ENCODE measurements around the gene DRC3. TPM values are rescaled to one million over a fixed set of nuclear protein-coding genes. Genes with fewer than 3 reads are reported as not detected.
A peak's percentile ranks its signal among the peaks of the same experiment; 100 is the strongest.
"Not testable (repeated sequence)": the region's sequence is repeated elsewhere in the genome, so short reads cannot be mapped to it uniquely, and the experiment has no call there.

DRC3 gene
- total RNA-seq, 2 donors from 2014 or later: 2.0 to 2.6 TPM

GRCh38 chr17:17952691-17953090 is 20.0 kb upstream of the DRC3 start:
- no peaks in the 10 kb centered on the region for H3K27me3 ChIP-seq (ENCODE audit: control insufficient read depth, insufficient read depth, low read length, poor library complexity, severe bottlenecking)
- H3K4me3 ChIP-seq (ENCODE audit: low read length): no peak overlapping the region
- DNase-seq: peak; percentile 79
- peak; percentile 62 for TF ChIP-seq CTCF (conservative IDR thresholded peaks at IDR 0.05)
- 91% methylated on average over 3 of the region's 3 CpGs; no CpG with 5 or more reads in 1 of the 2 experiments for WGBS, 2 experiments (ENCODE audit: insufficient coverage in 1 of 2, insufficient read length in 1 of 2)
- no peak overlapping the region for H3K27ac Mint-ChIP-seq
- H3K4me1 Mint-ChIP-seq: peaks cover 3% of the 10 kb centered on the region
- peaks cover 3% of the 10 kb centered on the region for H3K36me3 ChIP-seq (ENCODE audit: control insufficient read depth, insufficient read depth, low read length)
- H3K4me1 ChIP-seq (ENCODE audit: control insufficient read depth, insufficient read depth, low read length): no peaks in the 10 kb centered on the region
- H3K27me3 Mint-ChIP-seq (ENCODE audit: insufficient read depth): no peaks in the 10 kb centered on the region
- H3K9me3 Mint-ChIP-seq: no peaks in the 10 kb centered on the region
- H3K9ac ChIP-seq (ENCODE audit: extremely low read depth, low read length, poor library complexity, severe bottlenecking): no peak overlapping the region
- no peak overlapping the region for H3K4me3 Mint-ChIP-seq
- H3K9me3 ChIP-seq (ENCODE audit: control insufficient read depth, low read length): no peaks in the 10 kb centered on the region
- H3K36me3 Mint-ChIP-seq (ENCODE audit: low read depth): peaks cover 8% of the 10 kb centered on the region
- no peak overlapping the region for H3K27ac ChIP-seq (ENCODE audit: low read depth, low read length)

- H3K27ac ChIP-seq (ENCODE audit: low read depth, low read length): no peak overlapping the region
- H3K9me3 Mint-ChIP-seq: no peaks in the 10 kb centered on the region
- peaks cover 15% of the 10 kb centered on the region for H3K4me1 Mint-ChIP-seq
- no peak overlapping the region for H3K4me3 Mint-ChIP-seq
- H3K9me3 ChIP-seq (ENCODE audit: control insufficient read depth, low read length): no peaks in the 10 kb centered on the region
- no peak for DNase-seq
- H3K4me1 ChIP-seq (ENCODE audit: control insufficient read depth, insufficient read depth, low read length): peaks cover 4% of the 10 kb centered on the region
- no peak overlapping the region for H3K4me3 ChIP-seq (ENCODE audit: low read length)
- H3K27ac Mint-ChIP-seq: no peak overlapping the region
- H3K9ac ChIP-seq (ENCODE audit: extremely low read depth, low read length, poor library complexity, severe bottlenecking): no peak overlapping the region
- no peaks in the 10 kb centered on the region for H3K27me3 ChIP-seq (ENCODE audit: control insufficient read depth, insufficient read depth, low read length, poor library complexity, severe bottlenecking)
- H3K27me3 Mint-ChIP-seq (ENCODE audit: insufficient read depth): no peaks in the 10 kb centered on the region
- TF ChIP-seq CTCF (conservative IDR thresholded peaks at IDR 0.05): no peak
- 97 to 100% methylated on average over 1 to 3 of the region's 3 CpGs for WGBS, 2 experiments (ENCODE audit: insufficient coverage in 1 of 2, insufficient read length in 1 of 2)
- peaks cover 8% of the 10 kb centered on the region for H3K36me3 Mint-ChIP-seq (ENCODE audit: low read depth)
- peaks cover 3% of the 10 kb centered on the region for H3K36me3 ChIP-seq (ENCODE audit: control insufficient read depth, insufficient read depth, low read length)
Observed at GRCh38 chr17:17954079-17954478, 18.6 kb upstream of the DRC3 start.

GRCh38 chr17:17955790-17956341 is 16.8 kb upstream of the DRC3 start:
- not testable (repeated sequence) for H3K27ac ChIP-seq (ENCODE audit: low read depth, low read length); H3K27me3 Mint-ChIP-seq (ENCODE audit: insufficient read depth); H3K36me3 ChIP-seq (ENCODE audit: control insufficient read depth, insufficient read depth, low read length); H3K36me3 Mint-ChIP-seq (ENCODE audit: low read depth); DNase-seq; H3K4me3 Mint-ChIP-seq; H3K4me3 ChIP-seq (ENCODE audit: low read length); H3K9ac ChIP-seq (ENCODE audit: extremely low read depth, low read length, poor library complexity, severe bottlenecking); H3K9me3 Mint-ChIP-seq; H3K27ac Mint-ChIP-seq; H3K27me3 ChIP-seq (ENCODE audit: control insufficient read depth, insufficient read depth, low read length, poor library complexity, severe bottlenecking); H3K9me3 ChIP-seq (ENCODE audit: control insufficient read depth, low read length)
- H3K4me1 Mint-ChIP-seq: peaks cover 31% of the 10 kb centered on the region
- WGBS, 2 experiments (ENCODE audit: insufficient coverage in 1 of 2, insufficient read length in 1 of 2): 97% methylated on average over 9 to 12 of the region's 12 CpGs
- H3K4me1 ChIP-seq (ENCODE audit: control insufficient read depth, insufficient read depth, low read length): peaks cover 17% of the 10 kb centered on the region

GRCh38 chr17:17957584-17957916 is 15.1 kb upstream of the DRC3 start:
- H3K27ac Mint-ChIP-seq: no peak overlapping the region
- H3K4me3 Mint-ChIP-seq: no peak overlapping the region
- no peak overlapping the region for H3K4me3 ChIP-seq (ENCODE audit: low read length)
- no peaks in the 10 kb centered on the region for H3K27me3 ChIP-seq (ENCODE audit: control insufficient read depth, insufficient read depth, low read length, poor library complexity, severe bottlenecking)
- no peak overlapping the region for H3K9ac ChIP-seq (ENCODE audit: extremely low read depth, low read length, poor library complexity, severe bottlenecking)
- H3K36me3 ChIP-seq (ENCODE audit: control insufficient read depth, insufficient read depth, low read length): peaks cover 3% of the 10 kb centered on the region
- no peak overlapping the region for H3K27ac ChIP-seq (ENCODE audit: low read depth, low read length)
- no peaks in the 10 kb centered on the region for H3K9me3 ChIP-seq (ENCODE audit: control insufficient read depth, low read length)
- WGBS, 2 experiments (ENCODE audit: insufficient coverage in 1 of 2, insufficient read length in 1 of 2): 91 to 96% methylated on average over 5 to 6 of the region's 7 CpGs
- peaks cover 8% of the 10 kb centered on the region for H3K36me3 Mint-ChIP-seq (ENCODE audit: low read depth)
- peaks cover 31% of the 10 kb centered on the region for H3K4me1 Mint-ChIP-seq
- TF ChIP-seq CTCF (conservative IDR thresholded peaks at IDR 0.05): no peak
- H3K4me1 ChIP-seq (ENCODE audit: control insufficient read depth, insufficient read depth, low read length): peaks cover 17% of the 10 kb centered on the region
- H3K9me3 Mint-ChIP-seq: no peaks in the 10 kb centered on the region
- H3K27me3 Mint-ChIP-seq (ENCODE audit: insufficient read depth): no peaks in the 10 kb centered on the region
- DNase-seq: no peak
